Dermis microvascular lymphatic vessel endothelial cell (primary cell): ENCODE data around the gene SCO2. TPM values are rescaled to one million over a fixed set of nuclear protein-coding genes. Genes with fewer than 3 reads are reported as not detected.
"Not testable (repeated sequence)": the region's sequence is repeated elsewhere in the genome, so short reads cannot be mapped to it uniquely, and the experiment has no call there.

Source experiments
- DNase-seq, 2 donors: peaks; one replicate each; pipeline versions ENCODE4 v3.0.0 to v3.0.0-alpha.2; 2010; ENCODE audit warnings: low read depth in 2 of 2
- total RNA-seq: library from RNA; depleted of rRNA; stranded (reverse); fragments of >200 nt; gene quantifications from 2 replicates; pipeline ENCODE4 v1.2.1, GENCODE V29; 2014

Gene SCO2
- total RNA-seq, 1 donor from 2014 or later = 3.1 TPM

GRCh38 chr22:50551160-50551752 lies 25.9 kb upstream of the SCO2 start:
- DNase-seq = no peak

- no peak for DNase-seq
These were observed 25.0 kb upstream of the SCO2 start for GRCh38 chr22:50550395-50550794.

- no peak for DNase-seq
These were observed 23.8 kb upstream of the SCO2 start for GRCh38 chr22:50548921-50549790.

GRCh38 chr22:50548040-50548920 lies 22.9 kb upstream of the SCO2 start:
- DNase-seq = no peak

- no peak for DNase-seq
These were observed 22.0 kb upstream of the SCO2 start for GRCh38 chr22:50547263-50547985.

GRCh38 chr22:50546326-50547262 lies 21.2 kb upstream of the SCO2 start:
- no peak for DNase-seq

GRCh38 chr22:50545522-50546325 lies 20.3 kb upstream of the SCO2 start, which contains the start of gene KLHDC7B:
KLHDC7B (plus strand) TSS chr22:50545899; CDS start chr22:50546244, 345 bp downstream.
- DNase-seq = no peak

GRCh38 chr22:50544746-50545253 lies 19.4 kb upstream of the SCO2 start:
- no peak for DNase-seq

- DNase-seq = peak in 1 of 2 donors; percentile 72
These were observed 18.8 kb upstream of the SCO2 start for GRCh38 chr22:50544078-50544745.

GRCh38 chr22:50542416-50542927 lies 17.1 kb upstream of the SCO2 start:
- DNase-seq = no peak

GRCh38 chr22:50541667-50542026 lies 16.2 kb upstream of the SCO2 start:
- DNase-seq = not testable (repeated sequence)

- no peak for DNase-seq
These were observed 15.0 kb upstream of the SCO2 start for GRCh38 chr22:50540381-50540780.

GRCh38 chr22:50537765-50538164 lies 12.4 kb upstream of the SCO2 start:
- no peak for DNase-seq

GRCh38 chr22:50536226-50536625 lies 10.8 kb upstream of the SCO2 start:
- no peak for DNase-seq

GRCh38 chr22:50535113-50535512 lies 9.7 kb upstream of the SCO2 start:
- DNase-seq = no peak

GRCh38 chr22:50533856-50534711 lies 8.7 kb upstream of the SCO2 start:
- DNase-seq = not testable (repeated sequence)
